H1 (cell line): ENCODE results near the gene KLHL5. TPM values are rescaled to one million over a fixed set of nuclear protein-coding genes. Genes with fewer than 3 reads are reported as not detected.

ENCODE experiments used
- BRCA1 ChIP-seq: IDR thresholded peaks from 2 replicates; pipeline ENCODE4 v1.6.1; 2012; ENCODE audit warnings: low read depth, low read length, improper control_type of control experiment
- EZH2 ChIP-seq: fragments of 200-600 bp; sonication (generic); IDR thresholded peaks from 2 replicates; pipeline ENCODE4 v1.7.1; 2012; ENCODE audit warnings: low read depth, mild to moderate bottlenecking, moderate library complexity, low read length, inconsistent platforms; ENCODE audit not compliant: severe bottlenecking
- KDM4A ChIP-seq: IDR thresholded peaks from one replicate; pipeline ENCODE4 v1.7.1; 2012; ENCODE audit warnings: low read depth, mild to moderate bottlenecking, moderate library complexity, low read length, inconsistent platforms; ENCODE audit not compliant: severe bottlenecking
- MAFK ChIP-seq: IDR thresholded peaks from 2 replicates; pipeline ENCODE4 v1.6.1; 2012; ENCODE audit warnings: low read depth, mild to moderate bottlenecking, improper control_type of control experiment, low read length
- TBP ChIP-seq: IDR thresholded peaks from 2 replicates; pipeline ENCODE4 v1.6.1; 2011; ENCODE audit warnings: low read depth, low read length, improper control_type of control experiment
- ZNF274 ChIP-seq: IDR thresholded peaks from 2 replicates; pipeline ENCODE4 v1.7.0; 2012; ENCODE audit warnings: low read length, borderline replicate concordance; ENCODE audit errors: extremely low read depth
- polyA plus RNA-seq, 7 experiments: library from polyadenylated mRNA; depleted of rRNA in 3 of 7; stranded (reverse) in 5 of 7; unstranded in 2 of 7; fragments of >200 nt in 5 of 7; fragments of 200-250 nt in 2 of 7; gene quantifications; 1 replicate in 5 of 7; 2 replicates in 1 of 7; 4 replicates in 1 of 7; pipeline versions ENCODE4 v1.2.1 to v1.2.3, GENCODE V29; 2011 to 2013; ENCODE audit warnings: missing spikeins in 2 of 7, mixed read lengths in 2 of 7
- total RNA-seq: library from RNA; stranded (reverse); fragmentation: NEBNext Ultra II Directional; extraction: Animal tissue kit (Norgen Biotek cat#: 25700); gene quantifications from 2 replicates; pipeline ENCODE4 v1.2.1, GENCODE V29; 2021
- TF ChIP-seq, protein P1 (sequence below), 3 experiments: IDR thresholded peaks; 1 replicate in 2 of 3; 2 replicates in 1 of 3; pipeline versions ENCODE4 v1.5.1 to v1.6.1; 2011; ENCODE audit warnings: low read length in 3 of 3, mild to moderate bottlenecking in 3 of 3, inconsistent platforms in 2 of 3, low read depth in 1 of 3, moderate library complexity in 1 of 3; ENCODE audit not compliant: insufficient read depth in 1 of 3; ENCODE audit errors: control extremely low read depth in 1 of 3

The KLHL5 gene
- total and polyA plus RNA-seq, 2 of the 8 experiments (the other 6 are each of a cell fraction or from before 2014, with no cell fraction given) = 13.0 to 23.6 TPM

DNA sequence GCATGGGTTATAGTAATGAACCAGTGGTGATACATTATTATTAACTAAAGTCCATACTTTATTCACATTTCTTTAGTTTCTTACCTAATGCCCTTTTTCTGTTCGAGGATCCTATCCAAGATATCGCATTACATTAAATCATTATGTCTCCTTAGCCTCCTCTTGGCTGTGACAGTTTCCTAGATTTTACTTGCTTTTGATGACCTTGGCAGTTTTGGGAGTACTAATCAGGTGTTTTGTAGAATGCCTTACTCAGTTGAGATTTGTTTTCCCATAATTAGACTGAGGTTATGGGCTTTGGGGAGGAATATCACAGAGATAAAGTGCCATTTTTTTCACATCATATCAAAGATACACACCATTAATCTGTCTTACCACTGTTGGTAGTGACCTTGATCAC is 5.0 kb downstream of the KLHL5 start (continued):
- TF ChIP-seq, protein P1, sequence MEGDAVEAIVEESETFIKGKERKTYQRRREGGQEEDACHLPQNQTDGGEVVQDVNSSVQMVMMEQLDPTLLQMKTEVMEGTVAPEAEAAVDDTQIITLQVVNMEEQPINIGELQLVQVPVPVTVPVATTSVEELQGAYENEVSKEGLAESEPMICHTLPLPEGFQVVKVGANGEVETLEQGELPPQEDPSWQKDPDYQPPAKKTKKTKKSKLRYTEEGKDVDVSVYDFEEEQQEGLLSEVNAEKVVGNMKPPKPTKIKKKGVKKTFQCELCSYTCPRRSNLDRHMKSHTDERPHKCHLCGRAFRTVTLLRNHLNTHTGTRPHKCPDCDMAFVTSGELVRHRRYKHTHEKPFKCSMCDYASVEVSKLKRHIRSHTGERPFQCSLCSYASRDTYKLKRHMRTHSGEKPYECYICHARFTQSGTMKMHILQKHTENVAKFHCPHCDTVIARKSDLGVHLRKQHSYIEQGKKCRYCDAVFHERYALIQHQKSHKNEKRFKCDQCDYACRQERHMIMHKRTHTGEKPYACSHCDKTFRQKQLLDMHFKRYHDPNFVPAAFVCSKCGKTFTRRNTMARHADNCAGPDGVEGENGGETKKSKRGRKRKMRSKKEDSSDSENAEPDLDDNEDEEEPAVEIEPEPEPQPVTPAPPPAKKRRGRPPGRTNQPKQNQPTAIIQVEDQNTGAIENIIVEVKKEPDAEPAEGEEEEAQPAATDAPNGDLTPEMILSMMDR (IDR thresholded peaks at IDR 0.05; ENCODE audit: control extremely low read depth in 1 of 3, insufficient read depth in 1 of 3, low read depth in 1 of 3, low read length in 3 of 3) = no peak
- no peak for TF ChIP-seq KDM4A
- TF ChIP-seq MAFK = no peak
- TF ChIP-seq ZNF274 = no peak
- TF ChIP-seq TBP = no peak
- TF ChIP-seq EZH2 = no peak
- TF ChIP-seq BRCA1 = no peak
